ENCODE measurements around the gene SPATA2. TPM values are rescaled to one million over a fixed set of nuclear protein-coding genes. Genes with fewer than 3 reads are reported as not detected.

Gene SPATA2
- total and polyA plus RNA-seq, 2 of the 8 experiments (the other 6 are each of a cell fraction or from before 2014, with no cell fraction given), result 11.0 to 13.0 TPM

DNA sequence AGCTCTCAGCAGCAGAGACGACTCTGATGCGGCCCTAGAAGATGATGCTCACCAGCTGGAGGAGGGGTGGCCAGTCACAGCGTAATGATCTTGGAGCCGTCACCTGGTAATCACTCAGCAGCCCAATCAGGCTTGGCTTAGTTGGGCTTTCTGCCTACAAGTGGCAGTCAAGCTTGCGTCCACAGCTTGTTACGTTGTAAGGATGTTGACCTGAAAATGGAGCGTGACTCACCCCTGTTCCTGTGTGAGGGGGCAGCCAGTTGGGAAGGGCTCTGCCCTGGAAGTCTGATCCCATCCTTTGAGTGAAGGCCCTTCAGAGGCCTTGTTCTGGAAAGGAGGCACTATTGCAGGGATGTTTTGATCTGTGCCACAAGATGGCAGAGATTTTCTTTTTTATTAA, 49.8 kb downstream of the SPATA2 start:
- H2BK15ac ChIP-seq (ENCODE audit: low read length), result no peak overlapping the region
- POLR2A ChIA-PET (ENCODE audit: partially characterized antibody), result no interaction called here
- no peaks in the 10 kb centered on the region for H3K79me2 ChIP-seq (ENCODE audit: control insufficient read depth in 1 of 2, insufficient read depth in 2 of 2, low read length in 2 of 2)
- no peak overlapping the region for H2BK5ac ChIP-seq (ENCODE audit: low read depth, low read length)
- H3K4me3 ChIP-seq (ENCODE audit: extremely low read depth in 1 of 4, insufficient read depth in 2 of 4, low read depth in 3 of 4, low read length in 4 of 4), result no peak overlapping the region
- no peak overlapping the region for H4K5ac ChIP-seq (ENCODE audit: insufficient read length, low read depth, low read length)
- DNase-seq (ENCODE audit: low read depth in 1 of 2, low spot score in 2 of 2) (no peak), FAIRE-seq (no peak)
- H3K9ac ChIP-seq (replicated peaks in 1 of 4; ENCODE audit: extremely low read depth in 1 of 4, low read depth in 3 of 4, low read length in 3 of 4), result no peak overlapping the region
- H2BK12ac ChIP-seq (ENCODE audit: low read depth, low read length), result no peak overlapping the region
- H3K27ac ChIP-seq (ENCODE audit: low read depth, low read length), result no peak overlapping the region
- H2AK5ac ChIP-seq (ENCODE audit: low read depth, low read length), result no peak overlapping the region
- no peaks in the 10 kb centered on the region for H3K4me1 ChIP-seq (replicated peaks in 1 of 4; ENCODE audit: control insufficient read depth in 3 of 4, insufficient read depth in 4 of 4, low read length in 3 of 4)
- no peaks in the 10 kb centered on the region for H3K36me3 ChIP-seq (ENCODE audit: control insufficient read depth in 2 of 4, insufficient read depth in 4 of 4, low read length in 3 of 4)
- 95% methylated on average over 7 of the region's 7 CpGs; no CpG with 5 or more reads in 1 of the 2 experiments for WGBS, 2 experiments (ENCODE audit: extremely low coverage in 1 of 2, insufficient coverage in 1 of 2, insufficient read length in 1 of 2, insufficient replicate concordance in 2 of 2, low coverage in 1 of 2, low lambda C conversion rate in 2 of 2, missing lambda C conversion rate in 1 of 2)
- no peak overlapping the region for H4K8ac ChIP-seq (ENCODE audit: extremely low read depth, insufficient read depth, low read length)
- H3K9me3 ChIP-seq (ENCODE audit: insufficient read depth in 2 of 2, low read depth in 1 of 2, low read length in 1 of 2), result no peaks in the 10 kb centered on the region
- no peak overlapping the region for H2BK120ac ChIP-seq (replicated peaks; ENCODE audit: low read depth, low read length)
- no peaks in the 10 kb centered on the region for H3K79me1 ChIP-seq (ENCODE audit: low read depth, low read length)
- H3K18ac ChIP-seq (ENCODE audit: extremely low read depth, low read length), result no peak overlapping the region
- H4K20me1 ChIP-seq (replicated peaks in 1 of 2; ENCODE audit: control insufficient read depth in 1 of 2, insufficient read depth in 2 of 2, low read length in 2 of 2), result peaks cover 0 to 3% of the 10 kb centered on the region in 2 experiments
- H2BK20ac ChIP-seq (ENCODE audit: low read length), result no peak overlapping the region
- no peak overlapping the region for H4K91ac ChIP-seq (replicated peaks; ENCODE audit: insufficient read length, low read length)
- no peaks in the 10 kb centered on the region for H3K27me3 ChIP-seq (replicated peaks in 1 of 4; ENCODE audit: control insufficient read depth in 3 of 4, extremely low read depth in 1 of 4, insufficient read depth in 3 of 4, low read length in 3 of 4)
- H3K4ac ChIP-seq (replicated peaks; ENCODE audit: insufficient read length, low read depth, low read length), result no peak overlapping the region
- CTCF ChIA-PET (ENCODE audit: partially characterized antibody), result interaction anchor here (0.9 to 1.5 kb wide), 4 partner anchors 21 to 257 kb away, joined by 3 to 4 read pairs (median 4); no protein-coding TSS in a partner anchor
- H3K4me2 ChIP-seq (ENCODE audit: insufficient read depth in 1 of 2, low read depth in 2 of 2, low read length in 2 of 2), result no peak overlapping the region
- no peak overlapping the region for H3K23ac ChIP-seq (ENCODE audit: insufficient read length)
- no peak overlapping the region for H3K14ac ChIP-seq (ENCODE audit: insufficient read length)
- H2AFZ ChIP-seq (ENCODE audit: low read length), result no peak overlapping the region
- H3K23me2 ChIP-seq (ENCODE audit: low read depth, low read length), result no peaks in the 10 kb centered on the region
- H3K56ac ChIP-seq (replicated peaks; ENCODE audit: insufficient read length, low read depth, low read length), result no peak overlapping the region
- TF ChIP-seq MAFK (IDR thresholded peaks at IDR 0.05; ENCODE audit: low read depth, low read length) (no peak), TAF1 (IDR thresholded peaks at IDR 0.05; ENCODE audit: low read depth, low read length) (no peak), EGR1 (IDR thresholded peaks at IDR 0.05; ENCODE audit: borderline replicate concordance, low read depth, low read length) (no peak), RXRA (IDR thresholded peaks at IDR 0.05; ENCODE audit: insufficient read depth, low read depth, low read length) (no peak), EP300 (IDR thresholded peaks at IDR 0.05; ENCODE audit: borderline replicate concordance in 1 of 2, low read depth in 2 of 2, low read length in 2 of 2) (no peak), CBX5 (IDR thresholded peaks at IDR 0.05; ENCODE audit: low read depth, low read length) (no peak), EZH2 (IDR thresholded peaks at IDR 0.05; ENCODE audit: low read depth, low read length, severe bottlenecking) (no peak), CHD2 (IDR thresholded peaks at IDR 0.05; ENCODE audit: low read length) (no peak), POLR2AphosphoS5 (IDR thresholded peaks at IDR 0.05; ENCODE audit: low read depth, low read length) (no peak), SP1 (IDR thresholded peaks at IDR 0.05; ENCODE audit: low read depth, low read length) (no peak), E2F6 (IDR thresholded peaks at IDR 0.05) (no peak), FOSL1 (IDR thresholded peaks at IDR 0.05; ENCODE audit: insufficient read depth, low read depth, low read length) (no peak)
- TF ChIP-seq, protein P1, sequence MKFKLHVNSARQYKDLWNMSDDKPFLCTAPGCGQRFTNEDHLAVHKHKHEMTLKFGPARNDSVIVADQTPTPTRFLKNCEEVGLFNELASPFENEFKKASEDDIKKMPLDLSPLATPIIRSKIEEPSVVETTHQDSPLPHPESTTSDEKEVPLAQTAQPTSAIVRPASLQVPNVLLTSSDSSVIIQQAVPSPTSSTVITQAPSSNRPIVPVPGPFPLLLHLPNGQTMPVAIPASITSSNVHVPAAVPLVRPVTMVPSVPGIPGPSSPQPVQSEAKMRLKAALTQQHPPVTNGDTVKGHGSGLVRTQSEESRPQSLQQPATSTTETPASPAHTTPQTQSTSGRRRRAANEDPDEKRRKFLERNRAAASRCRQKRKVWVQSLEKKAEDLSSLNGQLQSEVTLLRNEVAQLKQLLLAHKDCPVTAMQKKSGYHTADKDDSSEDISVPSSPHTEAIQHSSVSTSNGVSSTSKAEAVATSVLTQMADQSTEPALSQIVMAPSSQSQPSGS (IDR thresholded peaks at IDR 0.05; ENCODE audit: low read length), result no peak

All from H1 (cell line).